GM21619 (cell line): ENCODE measurements around the gene RPH3AL.
"Not testable (repeated sequence)": the region's sequence is repeated elsewhere in the genome, so short reads cannot be mapped to it uniquely, and the experiment has no call there.

Source experiments
- ATAC-seq: cut with Tn5 transposase; IDR thresholded peaks from one replicate; pipeline ENCODE4 v1.9.1; 2021; ENCODE audit not compliant: unreplicated experiment

RPH3AL gene

GRCh38 chr17:320809-321385 is 31.7 kb downstream of the RPH3AL start:
- no peak for ATAC-seq

- no peak for ATAC-seq
These were observed 32.5 kb downstream of the RPH3AL start for GRCh38 chr17:320139-320538.

- no peak for ATAC-seq
These were observed 33.3 kb downstream of the RPH3AL start for GRCh38 chr17:319266-319665.

GRCh38 chr17:317070-317469 is 35.5 kb downstream of the RPH3AL start:
- not testable (repeated sequence) for ATAC-seq

GRCh38 chr17:315399-315798 is 37.2 kb downstream of the RPH3AL start:
- ATAC-seq: not testable (repeated sequence)

- ATAC-seq: not testable (repeated sequence)
These were observed 38.0 kb downstream of the RPH3AL start for GRCh38 chr17:314614-314944.

GRCh38 chr17:313911-314613 is 38.5 kb downstream of the RPH3AL start:
- ATAC-seq: no peak

GRCh38 chr17:313231-313630 is 39.4 kb downstream of the RPH3AL start:
- no peak for ATAC-seq

GRCh38 chr17:312476-313148 is 40.0 kb downstream of the RPH3AL start:
- no peak for ATAC-seq

GRCh38 chr17:311119-311782 is 41.4 kb downstream of the RPH3AL start:
- no peak for ATAC-seq

- ATAC-seq: no peak
These were observed 42.2 kb downstream of the RPH3AL start for GRCh38 chr17:310111-311010.

GRCh38 chr17:309361-309888 is 43.2 kb downstream of the RPH3AL start:
- ATAC-seq: no peak

GRCh38 chr17:307741-308507 is 44.7 kb downstream of the RPH3AL start:
- ATAC-seq: no peak

GRCh38 chr17:307295-307691 is 45.3 kb downstream of the RPH3AL start:
- no peak for ATAC-seq

GRCh38 chr17:306536-307294 is 45.9 kb downstream of the RPH3AL start:
- ATAC-seq: no peak

- ATAC-seq: no peak
These were observed 46.5 kb downstream of the RPH3AL start for GRCh38 chr17:306116-306515.

- no peak for ATAC-seq
These were observed 47.3 kb downstream of the RPH3AL start for GRCh38 chr17:305090-305976.

- ATAC-seq: no peak
These were observed 48.1 kb downstream of the RPH3AL start for GRCh38 chr17:304461-304860.
